GM12878 (cell line): ENCODE data around the gene CXCL12. TPM values are rescaled to one million over a fixed set of nuclear protein-coding genes. Genes with fewer than 3 reads are reported as not detected.

Source experiments
- ATAC-seq: fragments of 200-7000 bp; cut with Tn5 transposase; 3 replicates; pipeline ENCODE4 v1.9.1; 2020; ENCODE audit warnings: mild to moderate bottlenecking, moderate library complexity
- BruUV-seq: library from RNA; stranded (reverse); fragments of 400-500 nt; replicated peaks from 2 replicates; lab custom pipeline; 2021; lab: Mats Ljungman, UMichigan
- CTCF ChIA-PET: fragments of 300-600 bp; sonication (Branson Sonifier 250); formaldehyde crosslinking; extraction: SDS; loops from one replicate; lab custom pipeline; 2021; ENCODE audit warnings: inconsistent platforms; lab: Yijun Ruan, JAX
- POLR2A ChIA-PET: fragments of 350-600 bp; formaldehyde crosslinking; extraction: SDS; loops from one replicate; lab custom pipeline; 2021; ENCODE audit warnings: inconsistent platforms; lab: Charles Lee
- RAD21 ChIA-PET: fragments of 300-600 bp; sonication (Branson Sonifier 250); formaldehyde crosslinking; loops from one replicate; lab custom pipeline; 2023; ENCODE audit warnings: antibody characterized with exemption; ENCODE audit not compliant: unreplicated experiment; lab: Charles Lee
- SMC1A ChIA-PET: fragments of 300-600 bp; sonication (Branson Sonifier 250); formaldehyde crosslinking; loops from one replicate; lab custom pipeline; 2023; ENCODE audit not compliant: unreplicated experiment, uncharacterized antibody; lab: Charles Lee
- DNase-seq: peaks from one replicate; pipeline ENCODE4 v3.0.0-alpha.2; 2011; ENCODE audit warnings: low read depth, low spot score
- FAIRE-seq: peaks from 3 replicates; lab custom pipeline; 2011; peaks lifted over from hg19 to GRCh38; lab: Jason Lieb, UNC
- H2AFZ ChIP-seq: 2 replicates; pipeline ENCODE4 v1.6.0; 2011; ENCODE audit warnings: low read depth, low read length, control low read depth; ENCODE audit not compliant: control insufficient read depth
- H3K27ac ChIP-seq: 2 replicates; pipeline ENCODE4 v1.5.1; 2011; ENCODE audit warnings: control low read depth; ENCODE audit not compliant: control insufficient read depth, insufficient read depth
- H3K27me3 ChIP-seq, 2 experiments: replicated peaks in 1 of 2; 2 replicates each; pipeline versions ENCODE4 v1.6.0 to v1.6.1; 2011; ENCODE audit warnings: low read length in 1 of 2; ENCODE audit not compliant: control insufficient read depth in 2 of 2, insufficient read depth in 2 of 2
- H3K36me3 ChIP-seq, 2 experiments: 2 replicates each; pipeline ENCODE4 v1.5.1; 2011; ENCODE audit warnings: low read length in 1 of 2; ENCODE audit not compliant: control insufficient read depth in 2 of 2, insufficient read depth in 2 of 2
- H3K4me1 ChIP-seq: 2 replicates; pipeline ENCODE4 v1.6.1; 2011; ENCODE audit warnings: mild to moderate bottlenecking, low read length, moderate library complexity, mixed read lengths; ENCODE audit not compliant: control insufficient read depth, insufficient read depth
- H3K4me2 ChIP-seq: 2 replicates; pipeline ENCODE4 v1.6.0; 2011; ENCODE audit warnings: control low read depth; ENCODE audit not compliant: control insufficient read depth, insufficient read depth
- H3K4me3 ChIP-seq: fragments of 200-600 bp; sonication (generic); 2 replicates; pipeline ENCODE4 v1.5.1; 2016
- H3K79me2 ChIP-seq: 2 replicates; pipeline ENCODE4 v1.6.0; 2011; ENCODE audit warnings: low read length; ENCODE audit not compliant: control insufficient read depth, insufficient read depth
- H3K9ac ChIP-seq: 2 replicates; pipeline ENCODE4 v1.8.0; 2011; ENCODE audit warnings: low read length, control low read depth, mixed read lengths; ENCODE audit not compliant: control insufficient read depth, insufficient read depth
- H3K9me3 ChIP-seq: replicated peaks from 3 replicates; pipeline ENCODE4 v1.5.1; 2011; ENCODE audit warnings: mild to moderate bottlenecking, low read length; ENCODE audit not compliant: control insufficient read depth, insufficient read depth
- H4K20me1 ChIP-seq: 2 replicates; pipeline ENCODE4 v1.6.0; 2011; ENCODE audit not compliant: control insufficient read depth, insufficient read depth
- ATF2 ChIP-seq: IDR thresholded peaks from 2 replicates; pipeline ENCODE4 v1.6.1; 2012; ENCODE audit warnings: low read length, inconsistent platforms
- ATF3 ChIP-seq: IDR thresholded peaks from 2 replicates; pipeline ENCODE4 v1.6.1; 2011; ENCODE audit warnings: low read depth, mild to moderate bottlenecking, low read length, moderate library complexity, borderline replicate concordance; ENCODE audit errors: extremely low read depth
- CEBPB ChIP-seq, 2 experiments: fragments of 150-350 bp in 1 of 2; IDR thresholded peaks; 2 replicates each; pipeline ENCODE4 v1.6.1; 2012 to 2014; ENCODE audit warnings: low read depth in 2 of 2, low read length in 2 of 2, borderline replicate concordance in 1 of 2, inconsistent platforms in 1 of 2
- CHD2 ChIP-seq: IDR thresholded peaks from 2 replicates; pipeline ENCODE4 v1.6.1; 2011; ENCODE audit warnings: low read depth, low read length, improper control_type of control experiment, borderline replicate concordance
- ELK1 ChIP-seq: IDR thresholded peaks from 2 replicates; pipeline ENCODE4 v1.6.1; 2012; ENCODE audit warnings: low read depth, low read length, improper control_type of control experiment
- GATAD2B ChIP-seq: fragments of 450-650 bp; conservative IDR thresholded peaks from 2 replicates; pipeline ENCODE4 v1.6.1; 2017; ENCODE audit warnings: low read depth, mild to moderate bottlenecking, moderate library complexity
- HDAC6 ChIP-seq: fragments of 200-600 bp; sonication (generic); IDR thresholded peaks from one replicate; pipeline ENCODE4 v1.8.0; 2017; ENCODE audit warnings: antibody characterized with exemption; ENCODE audit not compliant: unreplicated experiment
- IRF4 ChIP-seq: IDR thresholded peaks from 2 replicates; pipeline ENCODE4 v1.6.1; 2011; ENCODE audit warnings: low read depth, low read length
- KLF5 ChIP-seq: fragments of 450-650 bp; IDR thresholded peaks from 2 replicates; pipeline ENCODE4 v1.6.1; 2014; ENCODE audit warnings: mild to moderate bottlenecking; ENCODE audit not compliant: partially characterized antibody
- MTA2 ChIP-seq: fragments of 450-650 bp; IDR thresholded peaks from 2 replicates; pipeline ENCODE4 v1.6.1; 2016; ENCODE audit warnings: low read depth, mild to moderate bottlenecking, moderate library complexity
- RAD51 ChIP-seq: fragments of 450-650 bp; IDR thresholded peaks from 2 replicates; pipeline ENCODE4 v1.6.1; 2016; ENCODE audit warnings: moderate library complexity, mild to moderate bottlenecking, inconsistent platforms
- RUNX3 ChIP-seq: IDR thresholded peaks from 2 replicates; pipeline ENCODE4 v1.6.1; 2012; ENCODE audit warnings: low read length, inconsistent platforms
- SMAD5 ChIP-seq: IDR thresholded peaks from 2 replicates; pipeline ENCODE4 v1.6.1; 2016; ENCODE audit warnings: antibody characterized with exemption, low read depth
- SPI1 ChIP-seq: IDR thresholded peaks from 2 replicates; pipeline ENCODE4 v1.6.1; 2011; ENCODE audit warnings: low read depth, mild to moderate bottlenecking, low read length, moderate library complexity, borderline replicate concordance; ENCODE audit not compliant: insufficient read depth
- TBL1XR1 ChIP-seq: IDR thresholded peaks from 2 replicates; pipeline ENCODE4 v1.6.1; 2012; ENCODE audit warnings: low read depth, low read length, improper control_type of control experiment
- WGBS: methylation state at CpG from one replicate; pipeline ENCODE4 v1.1.6; 2016; ENCODE audit warnings: low lambda C conversion rate; ENCODE audit not compliant: insufficient replicate concordance, insufficient coverage; ENCODE audit errors: missing lambda C conversion rate; 5-methylcytosine and 5-hydroxymethylcytosine counted together
- in situ Hi-C: fragments of 300-500 bp; cut with MboI; formaldehyde crosslinking; loops from 9 replicates; pipeline ENCODE4 v1.14.3; 2018; ENCODE audit warnings: mixed read lengths
- intact Hi-C: fragments of 100-400 bp; cut with micrococcal nuclease; formaldehyde crosslinking; loops from one replicate; pipeline ENCODE4 v1.14.2; 2022; ENCODE audit not compliant: unreplicated experiment
- polyA plus RNA-seq, 11 experiments: library from polyadenylated mRNA; depleted of rRNA in 4 of 11; unstranded in 6 of 11; stranded (reverse) in 5 of 11; fragments of >200 nt; fragmentation: Nextera tagmentation in 4 of 11; fragmentation: Illumina TruSeq in 1 of 11; extraction: Ambion mirVana in 4 of 11; extraction: Trizol in 1 of 11; gene quantifications; 1 replicate in 1 of 11; 2 replicates in 10 of 11; pipeline versions ENCODE4 v1.2.1 to v1.2.3, GENCODE V29; 2011 to 2016; ENCODE audit warnings: inconsistent platforms in 2 of 11, missing spikeins in 2 of 11, low read depth in 1 of 11
- total RNA-seq, 4 experiments: library from RNA; depleted of rRNA in 3 of 4; stranded (reverse); fragments of >200 nt in 3 of 4; fragmentation: Illumina TruSeq in 1 of 4; extraction: Trizol in 1 of 4; gene quantifications; 2 replicates each; pipeline versions ENCODE4 v1.2.1 to v1.2.3, GENCODE V29; 2013 to 2021
- TF ChIP-seq, protein P1 (sequence below): IDR thresholded peaks from 2 replicates; pipeline ENCODE4 v1.6.1; 2011; ENCODE audit warnings: low read depth, low read length, improper control_type of control experiment, borderline replicate concordance
- TF ChIP-seq, protein P2 (sequence below): fragments of 450-650 bp; IDR thresholded peaks from 2 replicates; pipeline ENCODE4 v1.6.1; 2017; ENCODE audit warnings: borderline replicate concordance

Gene CXCL12
- total and polyA plus RNA-seq, 10 of the 15 experiments (the other 5 are each of a cell fraction or from before 2014, with no cell fraction given) = 0.03 to 4.5 (median 0.53) TPM

GRCh38 chr10:44334091-44334490, 50.8 kb downstream of the CXCL12 start (continued):
- TF ChIP-seq, protein P1, sequence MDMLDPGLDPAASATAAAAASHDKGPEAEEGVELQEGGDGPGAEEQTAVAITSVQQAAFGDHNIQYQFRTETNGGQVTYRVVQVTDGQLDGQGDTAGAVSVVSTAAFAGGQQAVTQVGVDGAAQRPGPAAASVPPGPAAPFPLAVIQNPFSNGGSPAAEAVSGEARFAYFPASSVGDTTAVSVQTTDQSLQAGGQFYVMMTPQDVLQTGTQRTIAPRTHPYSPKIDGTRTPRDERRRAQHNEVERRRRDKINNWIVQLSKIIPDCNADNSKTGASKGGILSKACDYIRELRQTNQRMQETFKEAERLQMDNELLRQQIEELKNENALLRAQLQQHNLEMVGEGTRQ = no peak

DNA sequence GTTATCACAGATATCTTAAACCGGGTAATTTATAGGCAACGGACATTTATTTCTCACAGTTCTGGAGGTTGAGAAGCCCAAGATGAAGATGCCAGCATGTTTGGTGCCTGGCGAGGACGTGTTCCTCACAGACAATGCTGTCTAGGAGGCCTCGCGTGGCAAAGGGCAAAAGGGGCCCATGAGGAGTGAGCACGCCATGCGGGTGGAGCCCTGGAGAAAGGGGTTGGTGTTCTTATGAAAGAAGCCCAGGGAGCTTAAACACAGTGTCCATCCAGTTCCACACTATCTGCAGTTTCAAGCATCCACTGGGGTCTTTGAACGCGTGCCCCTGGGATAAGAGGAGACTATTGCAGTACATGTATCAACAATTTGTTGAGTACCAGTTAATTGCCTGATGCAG, 51.4 kb downstream of the CXCL12 start:
- intact Hi-C loops (no loop called here), in situ Hi-C loops (no loop called here)
- no peaks in the 10 kb centered on the region for H3K4me1 ChIP-seq
- H3K79me2 ChIP-seq = no peaks in the 10 kb centered on the region
- ChIA-PET CTCF (no interaction called here), POLR2A (no interaction called here), SMC1A (no interaction called here), RAD21 (interaction anchor here (1.4 kb wide), 1 partner anchor 25 kb away, joined by 4 read pairs; no protein-coding TSS in a partner anchor)
- H3K9me3 ChIP-seq = no peaks in the 10 kb centered on the region
- no peak overlapping the region for H2AFZ ChIP-seq
- ATAC-seq (no peak), DNase-seq (no peak), FAIRE-seq (no peak)
- H3K4me3 ChIP-seq = no peak overlapping the region
- H4K20me1 ChIP-seq = no peaks in the 10 kb centered on the region
- WGBS = 66% methylated on average over 10 of the region's 10 CpGs
- H3K27me3 ChIP-seq = no peaks in the 10 kb centered on the region
- no peak overlapping the region for H3K4me2 ChIP-seq
- no peak overlapping the region for H3K27ac ChIP-seq
- H3K36me3 ChIP-seq = no peaks in the 10 kb centered on the region
- no TSS peak for BruUV-seq
- no peak overlapping the region for H3K9ac ChIP-seq
- TF ChIP-seq KLF5 (no peak), MTA2 (no peak), RAD51 (no peak), SMAD5 (no peak), HDAC6 (no peak), CEBPB (IDR thresholded peaks at IDR 0.05; ENCODE audit: borderline replicate concordance in 1 of 2, low read depth in 2 of 2, low read length in 2 of 2) (no peak), IRF4 (no peak), ATF3 (no peak), GATAD2B (no peak), CHD2 (no peak), ELK1 (no peak), SPI1 (no peak), ATF2 (no peak), TBL1XR1 (no peak), RUNX3 (no peak)
- TF ChIP-seq, protein P2, sequence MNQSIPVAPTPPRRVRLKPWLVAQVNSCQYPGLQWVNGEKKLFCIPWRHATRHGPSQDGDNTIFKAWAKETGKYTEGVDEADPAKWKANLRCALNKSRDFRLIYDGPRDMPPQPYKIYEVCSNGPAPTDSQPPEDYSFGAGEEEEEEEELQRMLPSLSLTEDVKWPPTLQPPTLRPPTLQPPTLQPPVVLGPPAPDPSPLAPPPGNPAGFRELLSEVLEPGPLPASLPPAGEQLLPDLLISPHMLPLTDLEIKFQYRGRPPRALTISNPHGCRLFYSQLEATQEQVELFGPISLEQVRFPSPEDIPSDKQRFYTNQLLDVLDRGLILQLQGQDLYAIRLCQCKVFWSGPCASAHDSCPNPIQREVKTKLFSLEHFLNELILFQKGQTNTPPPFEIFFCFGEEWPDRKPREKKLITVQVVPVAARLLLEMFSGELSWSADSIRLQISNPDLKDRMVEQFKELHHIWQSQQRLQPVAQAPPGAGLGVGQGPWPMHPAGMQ = no peak
